ENCODE results near the gene TAS2R5. TPM values are rescaled to one million over a fixed set of nuclear protein-coding genes. Genes with fewer than 3 reads are reported as not detected.
"Not testable (repeated sequence)": the region's sequence is repeated elsewhere in the genome, so short reads cannot be mapped to it uniquely, and the experiment has no call there.

TAS2R5 gene
- 1 to 10 TPM; 2.2 to 4.4 TPM for total RNA-seq

GRCh38 chr7:141789917-141790316 is at the start of gene TAS2R5:
Gene TAS2R5, plus strand, starts transcription at chr7:141790217. Its CDS starts 145 bp downstream, at chr7:141790362.
- no peak for DNase-seq (ENCODE audit: low spot score)
- Histone ChIP-seq H3K4me1 (ENCODE audit: control insufficient read depth in 1 of 2, low read depth in 2 of 2) (no peaks in the 10 kb centered on the region), H3K4me3 (no peak within 1 kb of the TSS), H3K36me3 (peaks cover 12% of the 10 kb centered on the region), H3K27me3 (replicated peaks; ENCODE audit: insufficient read depth) (no peaks in the 10 kb centered on the region), H3K27ac (no peak within 1 kb of the TSS), H3K9me3 (no peaks in the 10 kb centered on the region)
- TF ChIP-seq CTCF (IDR thresholded peaks at IDR 0.05) = no peak
- no peak for ATAC-seq (ENCODE audit: insufficient number of reproducible peaks, low FRiP score, low read depth)

GRCh38 chr7:141742229-141742628 is 47.8 kb upstream of the TAS2R5 start:
- H3K27me3 ChIP-seq (replicated peaks; ENCODE audit: insufficient read depth) = no peaks in the 10 kb centered on the region
- no peak for ATAC-seq (ENCODE audit: insufficient number of reproducible peaks, low FRiP score, low read depth)
- peaks cover 44% of the 10 kb centered on the region for H3K36me3 ChIP-seq
- H3K27ac ChIP-seq = no peak overlapping the region
- TF ChIP-seq CTCF (IDR thresholded peaks at IDR 0.05) = no peak
- no peaks in the 10 kb centered on the region for H3K9me3 ChIP-seq
- no peak for DNase-seq (ENCODE audit: low spot score)
- H3K4me1 ChIP-seq (ENCODE audit: control insufficient read depth in 1 of 2, low read depth in 2 of 2) = peaks cover 2 to 15% of the 10 kb centered on the region in 2 donors
- no peak overlapping the region for H3K4me3 ChIP-seq

GRCh38 chr7:141744131-141744530 is 45.9 kb upstream of the TAS2R5 start:
- Histone ChIP-seq H3K4me1 (ENCODE audit: control insufficient read depth in 1 of 2, low read depth in 2 of 2) (peaks cover 0 to 6% of the 10 kb centered on the region in 2 donors), H3K9me3 (no peaks in the 10 kb centered on the region), H3K27ac (no peak overlapping the region), H3K27me3 (replicated peaks; ENCODE audit: insufficient read depth) (no peaks in the 10 kb centered on the region), H3K36me3 (peaks cover 48% of the 10 kb centered on the region), H3K4me3 (no peak overlapping the region)
- DNase-seq (ENCODE audit: low spot score) = no peak
- ATAC-seq (ENCODE audit: insufficient number of reproducible peaks, low FRiP score, low read depth) = no peak
- no peak for TF ChIP-seq CTCF (IDR thresholded peaks at IDR 0.05)

GRCh38 chr7:141748396-141748795 is 41.6 kb upstream of the TAS2R5 start:
- TF ChIP-seq CTCF (IDR thresholded peaks at IDR 0.05) = no peak
- Histone ChIP-seq H3K4me3 (no peak overlapping the region), H3K36me3 (peaks cover 68% of the 10 kb centered on the region), H3K27me3 (replicated peaks; ENCODE audit: insufficient read depth) (no peaks in the 10 kb centered on the region), H3K4me1 (ENCODE audit: control insufficient read depth in 1 of 2, low read depth in 2 of 2) (no peaks in the 10 kb centered on the region), H3K9me3 (peaks cover 23% of the 10 kb centered on the region), H3K27ac (no peak overlapping the region)
- ATAC-seq (ENCODE audit: insufficient number of reproducible peaks, low FRiP score, low read depth) (no peak), DNase-seq (ENCODE audit: low spot score) (no peak)

- not testable (repeated sequence) for ATAC-seq (ENCODE audit: insufficient number of reproducible peaks, low FRiP score, low read depth); DNase-seq (ENCODE audit: low spot score); H3K4me1 ChIP-seq (ENCODE audit: control insufficient read depth in 1 of 2, low read depth in 2 of 2); H3K4me3 ChIP-seq; H3K27ac ChIP-seq; H3K27me3 ChIP-seq (replicated peaks; ENCODE audit: insufficient read depth)
- peaks cover 23% of the 10 kb centered on the region for H3K9me3 ChIP-seq
- peaks cover 48% of the 10 kb centered on the region for H3K36me3 ChIP-seq
Measured at GRCh38 chr7:141751904-141752303, 38.1 kb upstream of the TAS2R5 start.

- no peaks in the 10 kb centered on the region for H3K27me3 ChIP-seq (replicated peaks; ENCODE audit: insufficient read depth)
- peaks cover 23% of the 10 kb centered on the region for H3K9me3 ChIP-seq
- H3K27ac ChIP-seq = no peak overlapping the region
- H3K4me3 ChIP-seq = no peak overlapping the region
- ATAC-seq (ENCODE audit: insufficient number of reproducible peaks, low FRiP score, low read depth) = no peak
- H3K4me1 ChIP-seq (ENCODE audit: control insufficient read depth in 1 of 2, low read depth in 2 of 2) = no peaks in the 10 kb centered on the region
- peaks cover 48% of the 10 kb centered on the region for H3K36me3 ChIP-seq
- no peak for TF ChIP-seq CTCF (IDR thresholded peaks at IDR 0.05)
- DNase-seq (ENCODE audit: low spot score) = no peak
Measured at GRCh38 chr7:141752634-141753033, 37.4 kb upstream of the TAS2R5 start.
